Measurements from ENCODE around the gene RIF1.

The RIF1 gene

GRCh38 chr2:151490276-151490675 lies 80.6 kb downstream of the RIF1 start:
- Histone ChIP-seq H3K36me3 (ENCODE audit: control insufficient read depth in 2 of 2, insufficient read depth in 1 of 2, low read length in 2 of 2) (peaks cover 0 to 36% of the 10 kb centered on the region in 2 experiments), H3K27ac (ENCODE audit: extremely low read depth, low read depth, low read length) (no peak overlapping the region), H3K9me3 (ENCODE audit: control insufficient read depth, insufficient read depth, low read depth, low read length) (no peaks in the 10 kb centered on the region), H3K4me3 (ENCODE audit: low read depth, low read length) (no peak overlapping the region), H3K4me1 (ENCODE audit: control insufficient read depth, insufficient read depth, low read length) (no peaks in the 10 kb centered on the region)
- POLR2A ChIA-PET: no interaction called here
- no peak for TF ChIP-seq ZNF664 (tag by site-specific recombination; IDR thresholded peaks at IDR 0.05)
- CTCF ChIA-PET: interaction anchor here (0.7 to 1.4 kb wide), 2 partner anchors 536 to 559 kb away, joined by 3 read pairs; no protein-coding TSS in a partner anchor

- H3K36me3 ChIP-seq (ENCODE audit: control insufficient read depth in 2 of 2, insufficient read depth in 1 of 2, low read length in 2 of 2): peaks cover 0 to 27% of the 10 kb centered on the region in 2 experiments
- no peaks in the 10 kb centered on the region for H3K4me1 ChIP-seq (ENCODE audit: control insufficient read depth, insufficient read depth, low read length)
- CTCF ChIA-PET: interaction anchor here (0.8 kb wide), 1 partner anchor 18 kb away, joined by 3 read pairs; no protein-coding TSS in a partner anchor
- H3K4me3 ChIP-seq (ENCODE audit: low read depth, low read length): no peak overlapping the region
- TF ChIP-seq ZNF596 (tag by site-specific recombination; IDR thresholded peaks at IDR 0.05) (no peak), PBX3 (CRISPR knock-in tag; IDR thresholded peaks at IDR 0.05) (no peak), ZNF707 (tag by site-specific recombination; IDR thresholded peaks at IDR 0.05) (no peak), ZNF140 (tag by site-specific recombination; IDR thresholded peaks at IDR 0.05) (no peak), ZNF280D (tag by site-specific recombination; IDR thresholded peaks at IDR 0.05) (no peak), ZNF621 (tag by site-specific recombination; IDR thresholded peaks at IDR 0.05) (no peak), ZNF785 (tag by site-specific recombination; IDR thresholded peaks at IDR 0.05) (no peak), PRDM1 (tag by site-specific recombination; IDR thresholded peaks at IDR 0.05) (no peak), ZNF132 (tag by site-specific recombination; IDR thresholded peaks at IDR 0.05; ENCODE audit: borderline replicate concordance) (no peak), ZNF830 (tag by site-specific recombination; IDR thresholded peaks at IDR 0.05; ENCODE audit: low read depth) (no peak), ZNF274 (IDR thresholded peaks at IDR 0.05; ENCODE audit: low read length) (no peak), ZNF274 (tag by site-specific recombination; IDR thresholded peaks at IDR 0.05; ENCODE audit: borderline replicate concordance) (no peak), GLI2 (tag by site-specific recombination; IDR thresholded peaks at IDR 0.05; ENCODE audit: borderline replicate concordance, low read depth) (no peak), GFI1B (tag by site-specific recombination; IDR thresholded peaks at IDR 0.05) (no peak), ZBTB21 (tag by site-specific recombination; IDR thresholded peaks at IDR 0.05) (no peak), ZNF280C (tag by site-specific recombination; IDR thresholded peaks at IDR 0.05) (no peak), ZNF488 (tag by site-specific recombination; IDR thresholded peaks at IDR 0.05) (no peak), ZNF18 (tag by site-specific recombination; IDR thresholded peaks at IDR 0.05) (no peak), PRDM4 (tag by site-specific recombination; IDR thresholded peaks at IDR 0.05) (no peak), GLIS1 (tag by site-specific recombination; IDR thresholded peaks at IDR 0.05) (no peak)
- no peak overlapping the region for H3K27ac ChIP-seq (ENCODE audit: extremely low read depth, low read depth, low read length)
- POLR2A ChIA-PET: no interaction called here
- no peaks in the 10 kb centered on the region for H3K9me3 ChIP-seq (ENCODE audit: control insufficient read depth, insufficient read depth, low read depth, low read length)
These were observed 81.8 kb downstream of the RIF1 start for GRCh38 chr2:151491496-151491895.

Measured in HEK293 (cell line).